Heart left ventricle (tissue), 16 donors: ENCODE results near the gene OR2V1. TPM values are rescaled to one million over a fixed set of nuclear protein-coding genes. Genes with fewer than 3 reads are reported as not detected.
"Not testable (repeated sequence)": the region's sequence is repeated elsewhere in the genome, so short reads cannot be mapped to it uniquely, and the experiment has no call there.

Experiments used
- ATAC-seq, 4 donors: fragments of 200-7000 bp; cut with Tn5 transposase; one replicate each; pipeline ENCODE4 v1.9.1; 2020 to 2022; ENCODE audit warnings: moderate library complexity in 4 of 4, mild to moderate bottlenecking in 3 of 4, moderate number of reproducible peaks in 1 of 4
- DNase-seq, 5 donors: peaks; one replicate each; pipeline ENCODE4 v3.0.0-alpha.2; 2020
- H3K27ac ChIP-seq, 12 donors: fragments of 200-600 bp; sonication (generic) in 4 of 12; one replicate each; pipeline versions ENCODE4 v1.5.0 to v1.8.0; 2016 to 2022; ENCODE audit warnings: mild to moderate bottlenecking in 2 of 12
- H3K27me3 ChIP-seq, 9 donors: fragments of 200-600 bp; sonication (generic) in 2 of 9; one replicate each; pipeline versions ENCODE4 v1.5.1 to v1.8.0; 2016 to 2022; ENCODE audit warnings: mild to moderate bottlenecking in 3 of 9
- H3K36me3 ChIP-seq, 9 donors: fragments of 200-600 bp; sonication (generic) in 2 of 9; one replicate each; pipeline versions ENCODE4 v1.5.0 to v1.8.0; 2018 to 2022; ENCODE audit warnings: mild to moderate bottlenecking in 2 of 9
- H3K4me1 ChIP-seq, 12 donors: fragments of 200-600 bp; sonication (generic) in 4 of 12; one replicate each; pipeline versions ENCODE4 v1.5.0 to v1.8.0; 2016 to 2022; ENCODE audit warnings: mild to moderate bottlenecking in 3 of 12
- H3K4me3 ChIP-seq, 12 donors: fragments of 200-600 bp; sonication (generic) in 4 of 12; one replicate each; pipeline versions ENCODE4 v1.5.0 to v1.8.0; 2017 to 2022; ENCODE audit warnings: mild to moderate bottlenecking in 9 of 12, moderate library complexity in 4 of 12
- H3K9me3 ChIP-seq, 12 donors: fragments of 200-600 bp; sonication (generic) in 4 of 12; one replicate each; pipeline versions ENCODE4 v1.5.0 to v1.8.0; 2016 to 2022; ENCODE audit warnings: mild to moderate bottlenecking in 1 of 12
- CTCF ChIP-seq, 12 donors: fragments of 200-600 bp; sonication (generic) in 4 of 12; IDR thresholded peaks; one replicate each; pipeline versions ENCODE4 v1.5.0 to v1.8.0; 2018 to 2022; ENCODE audit warnings: antibody characterized with exemption in 12 of 12, mild to moderate bottlenecking in 5 of 12
- POLR2A ChIP-seq, 2 donors: fragments of 450-650 bp; IDR thresholded peaks; one replicate each; pipeline ENCODE4 v1.6.1; 2017; ENCODE audit warnings: antibody characterized with exemption in 2 of 2, mild to moderate bottlenecking in 2 of 2, moderate library complexity in 2 of 2
- WGBS, 4 donors: extraction: QIAGEN DNeasy Blood & Tissue Kit in 2 of 4; methylation state at CpG; one replicate each; pipeline versions ENCODE4 v1.1.5 to v1.1.7; 2013 to 2018; 5-methylcytosine and 5-hydroxymethylcytosine counted together
- intact Hi-C, 10 donors: fragments of 100-400 bp; cut with DNase I; formaldehyde crosslinking; loops; one replicate each; pipeline versions ENCODE4 v1.11.1 to v1.14.2; 2022
- polyA plus RNA-seq, 2 donors: library from polyadenylated mRNA; stranded (reverse); fragments of 200-250 nt; gene quantifications; one replicate each; pipeline ENCODE4 v1.2.3, GENCODE V29; 2013
- total RNA-seq, 9 donors: library from RNA; depleted of rRNA in 2 of 9; stranded (reverse); fragments of >200 nt in 2 of 9; fragmentation: NEBNext Ultra II Directional in 3 of 9; extraction: Animal tissue kit (Norgen Biotek cat#: 25700) in 3 of 9; gene quantifications; one replicate each; pipeline versions ENCODE4 v1.1.0 to v1.2.4, GENCODE V29; 2016 to 2023
- donor health status: ischemic (EF 13 %, LVEDD 7.1; RV severe dilation, severe dysfunction).
- donor health status: healthy with polysubstance abuse.
- donor health status: DM: no; HTN: yes; CAD: no.
- donor health status: DM: no; HTN: no; CAD: no.
- donor health status: ischemic (EF 25% LVEDD 6.9; RV normal size, moderate dysfunction).
- donor health status: ischemic (EF 25% LVEDD 5.7; RV mildly dilated, moderate dysfunction).
- donor health status: healthy.
- donor health status: DM: yes; HTN: yes; CAD: no.
- donor health status: ischemic (EF 35%, LVEDD 5.7; RV mildly dilated, moderate dysfunction).
- donor health status: nonischemic (EF 11% LVEDD 7.7; RV severe dilation, severe dysfunction).
- donor health status: DM: yes; HTN: yes; CAD: no.
- donor health status: PGD.
- donor health status: ischemic (EF 29% LVEDD 5.4; RV normal size, mild dysfunction).
- donor health status: nonischemic (EF 23%, LVEDD 6.1; RV moderate dilation, normal function).

The OR2V1 gene
- total and polyA plus RNA-seq, 11 donors: not detected

- H3K4me1 ChIP-seq: peaks cover 0 to 5% (median 0%) of the 10 kb centered on the region in 12 donors
- ATAC-seq (no peak), DNase-seq (no peak)
- intact Hi-C loops: no loop called here
- peak overlapping the region in 6 of 12 donors; percentile 7 to 32 (median 22) for H3K4me3 ChIP-seq
- H3K9me3 ChIP-seq: no peaks in the 10 kb centered on the region
- H3K36me3 ChIP-seq: no peaks in the 10 kb centered on the region
- 0 to 9% (median 4%) methylated on average over 4 to 62 of the region's 62 CpGs for WGBS, 4 donors
- no peak for TF ChIP-seq POLR2A (IDR thresholded peaks at IDR 0.05)
- TF ChIP-seq CTCF (IDR thresholded peaks at IDR 0.05): no peak
- peaks cover 7 to 30% (median 26%) of the 10 kb centered on the region in 9 donors for H3K27me3 ChIP-seq
- H3K27ac ChIP-seq: peak overlapping the region in 1 of 12 donors; percentile 40
Measured at GRCh38 chr5:181100121-181100875, 30.7 kb downstream of the OR2V1 start.

GRCh38 chr5:181099602-181100086, 31.3 kb downstream of the OR2V1 start:
- intact Hi-C loops: loop anchor here in 1 of 10 donors (10.0 kb wide), 1 partner anchor 225 kb away; no protein-coding TSS in a partner anchor
- H3K9me3 ChIP-seq: no peaks in the 10 kb centered on the region
- ATAC-seq (no peak), DNase-seq (no peak)
- peaks cover 7 to 26% (median 23%) of the 10 kb centered on the region in 9 donors for H3K27me3 ChIP-seq
- H3K27ac ChIP-seq: no peak overlapping the region
- no peak overlapping the region for H3K4me3 ChIP-seq
- no peaks in the 10 kb centered on the region for H3K36me3 ChIP-seq
- H3K4me1 ChIP-seq: peaks cover 0 to 5% (median 0%) of the 10 kb centered on the region in 12 donors
- 55 to 63% (median 58%) methylated on average over 8 to 11 of the region's 11 CpGs for WGBS, 4 donors
- TF ChIP-seq POLR2A (IDR thresholded peaks at IDR 0.05) (no peak), CTCF (IDR thresholded peaks at IDR 0.05) (no peak)

DNA sequence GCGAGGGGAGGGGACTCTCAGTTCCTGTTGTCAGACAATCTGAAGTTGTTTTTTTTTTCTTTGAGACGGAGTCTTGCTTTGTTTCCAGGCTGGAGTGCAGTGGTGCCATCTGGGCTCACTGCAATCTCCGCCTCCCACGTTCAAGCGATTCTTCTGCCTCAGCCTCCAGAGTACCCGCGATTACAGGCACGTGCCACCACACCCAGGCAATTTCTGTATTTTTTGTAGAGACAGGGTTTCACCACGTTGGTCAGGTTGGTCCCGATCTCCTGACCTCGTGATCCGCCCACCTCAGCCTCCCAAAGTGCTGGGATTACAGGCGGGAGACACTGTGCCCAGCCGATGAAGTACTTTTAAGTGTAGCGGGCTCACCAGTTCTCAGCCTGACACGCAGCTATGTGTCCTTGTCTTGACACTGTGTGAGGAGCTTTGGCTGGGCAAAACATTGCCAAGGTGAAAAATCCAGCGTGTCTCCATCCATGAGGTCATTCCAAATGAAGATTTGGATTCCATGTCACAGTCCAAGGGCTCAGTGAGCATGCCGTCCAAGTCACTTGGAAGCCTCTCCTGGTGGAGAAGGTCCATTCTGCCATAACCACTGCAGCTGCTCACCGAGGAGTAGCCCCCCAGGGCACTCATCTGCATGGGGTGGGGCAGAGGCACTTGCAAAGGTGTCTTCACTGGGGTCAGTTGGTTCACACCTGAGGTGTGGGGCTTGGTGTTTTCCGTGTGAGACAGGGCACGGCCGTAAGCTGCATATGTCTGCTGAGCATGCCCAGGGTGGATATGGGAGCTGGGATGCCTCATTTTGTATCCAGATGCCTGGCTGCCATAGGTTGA, 32.0 kb downstream of the OR2V1 start:
- H3K27ac ChIP-seq: no peak overlapping the region
- peaks cover 0 to 5% (median 0%) of the 10 kb centered on the region in 12 donors for H3K4me1 ChIP-seq
- 15 to 36% (median 23%) methylated on average over 13 to 22 of the region's 22 CpGs for WGBS, 4 donors
- no peak overlapping the region for H3K4me3 ChIP-seq
- TF ChIP-seq CTCF (IDR thresholded peaks at IDR 0.05) (no peak), POLR2A (IDR thresholded peaks at IDR 0.05) (no peak)
- no peaks in the 10 kb centered on the region for H3K36me3 ChIP-seq
- H3K27me3 ChIP-seq: peaks cover 7 to 22% (median 18%) of the 10 kb centered on the region in 9 donors
- DNase-seq (no peak), ATAC-seq (no peak)
- H3K9me3 ChIP-seq: no peaks in the 10 kb centered on the region
- intact Hi-C loops: loop anchor here in 1 of 10 donors (10.0 kb wide), 1 partner anchor 224 kb away; no protein-coding TSS in a partner anchor

DNA sequence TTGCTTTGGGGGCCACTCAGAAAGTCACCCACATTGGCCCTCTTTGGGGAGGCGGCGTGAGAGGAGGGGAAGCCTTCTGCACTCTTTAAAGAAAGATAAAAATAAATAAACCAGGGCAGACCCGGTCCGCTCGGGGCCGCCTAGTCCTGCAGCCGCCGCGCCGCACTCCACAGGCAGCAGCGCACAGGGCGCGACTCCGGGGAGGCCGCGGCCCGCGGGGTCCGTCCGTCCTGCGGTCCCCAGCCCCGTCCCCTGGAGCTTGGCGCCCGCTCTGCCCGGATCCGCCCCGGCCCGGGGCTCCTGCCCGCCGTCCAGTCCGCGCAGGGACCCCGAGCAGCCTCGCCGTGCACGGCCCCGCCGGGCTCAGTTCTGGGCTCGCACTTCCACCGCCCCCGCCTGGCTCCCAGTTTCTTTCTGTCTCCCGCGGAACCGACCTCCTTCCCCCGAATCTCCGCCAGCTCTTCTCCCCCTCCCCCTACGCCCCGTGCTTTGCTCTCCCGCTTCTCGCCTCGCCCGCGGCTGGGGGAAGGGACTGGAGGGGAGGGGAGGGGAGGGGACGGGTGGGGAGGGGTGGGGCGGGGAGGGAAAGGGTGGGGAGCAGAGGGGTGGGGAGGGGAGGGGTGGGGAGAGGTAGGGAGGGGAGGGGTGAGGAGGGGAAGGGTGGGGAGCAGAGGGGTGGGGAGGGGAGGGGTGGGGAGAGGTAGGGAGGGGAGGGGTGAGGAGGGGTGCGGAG, 33.0 kb downstream of the OR2V1 start:
- Histone ChIP-seq H3K4me3 (peak overlapping the region in 1 of 12 donors; percentile 16), H3K27me3 (peaks cover 7 to 30% (median 23%) of the 10 kb centered on the region in 9 donors)
- whole genome bisulfite sequencing, 4 donors: 0% methylated on average over 3 of the region's 56 CpGs; no CpG with 5 or more reads in 2 of the 4 donors
- DNase-seq, H3K4me1 ChIP-seq, H3K27ac ChIP-seq, H3K36me3 ChIP-seq, H3K9me3 ChIP-seq: not testable (repeated sequence)
- intact Hi-C loops: loop anchor here in 1 of 10 donors (10.0 kb wide), 1 partner anchor 223 kb away; no protein-coding TSS in a partner anchor
- ATAC-seq: peak in 2 of 4 donors; percentile 28 to 46

- not testable (repeated sequence) for DNase-seq, H3K4me3 ChIP-seq, H3K27ac ChIP-seq, ATAC-seq, H3K36me3 ChIP-seq, H3K4me1 ChIP-seq, H3K9me3 ChIP-seq
- no CpG with 5 or more reads among the region's 26 CpGs for WGBS, 4 donors
- intact Hi-C loops: loop anchor here in 1 of 10 donors (10.0 kb wide), 1 partner anchor 223 kb away; no protein-coding TSS in a partner anchor
- peaks cover 7 to 30% (median 26%) of the 10 kb centered on the region in 9 donors for H3K27me3 ChIP-seq
Measured at GRCh38 chr5:181097383-181097753, 33.6 kb downstream of the OR2V1 start.

GRCh38 chr5:181096721-181097382, 34.1 kb downstream of the OR2V1 start:
- peaks cover 7 to 30% (median 26%) of the 10 kb centered on the region in 9 donors for H3K27me3 ChIP-seq
- not testable (repeated sequence) for H3K36me3 ChIP-seq, H3K4me3 ChIP-seq, DNase-seq, H3K9me3 ChIP-seq, H3K27ac ChIP-seq, ATAC-seq, H3K4me1 ChIP-seq
- intact Hi-C loops: loop anchor here in 1 of 10 donors (10.0 kb wide), 1 partner anchor 222 kb away; no protein-coding TSS in a partner anchor
- no CpG with 5 or more reads among the region's 26 CpGs for WGBS, 4 donors
